HepG2 (cell line): Measurements from ENCODE around the gene TDRD10. TPM values are rescaled to one million over a fixed set of nuclear protein-coding genes. Genes with fewer than 3 reads are reported as not detected.
A peak's percentile ranks its signal among the peaks of the same experiment; 100 is the strongest.

Source experiments
- ARID3A ChIP-seq: IDR thresholded peaks from 2 replicates; pipeline ENCODE4 v1.6.1; 2012; ENCODE audit warnings: low read depth, low read length, improper control_type of control experiment
- ATF7-NPFF ChIP-seq: sonication (generic); formaldehyde crosslinking; IDR thresholded peaks from 2 replicates; pipeline ENCODE4 v1.8.1; 2023; ENCODE audit warnings: mild to moderate bottlenecking, low read depth, missing genetic modification reagents, moderate library complexity
- BRD4 ChIP-seq: sonication (generic); formaldehyde crosslinking; IDR thresholded peaks from 2 replicates; pipeline ENCODE4 v1.4.0; 2020; ENCODE audit warnings: missing genetic modification reagents
- FIP1L1 ChIP-seq: fragments of 200-400 bp; formaldehyde crosslinking; IDR thresholded peaks from 2 replicates; pipeline ENCODE4 v1.6.1; 2018; ENCODE audit warnings: low read depth, mild to moderate bottlenecking, low read length, moderate library complexity, borderline replicate concordance; ENCODE audit not compliant: insufficient read depth
- NCOA1 ChIP-seq: sonication (generic); formaldehyde crosslinking; IDR thresholded peaks from 2 replicates; pipeline ENCODE4 v1.9.0; 2021; ENCODE audit warnings: missing genetic modification reagents
- RAD51 ChIP-seq: fragments of 450-650 bp; IDR thresholded peaks from 2 replicates; pipeline ENCODE4 v1.6.1; 2016; ENCODE audit warnings: borderline replicate concordance
- RARG ChIP-seq: sonication (generic); formaldehyde crosslinking; IDR thresholded peaks from 2 replicates; pipeline ENCODE4 v1.4.0; 2020; ENCODE audit warnings: low read depth, mild to moderate bottlenecking, missing genetic modification reagents
- TAF15 ChIP-seq: fragments of 200-400 bp; formaldehyde crosslinking; IDR thresholded peaks from one replicate; pipeline ENCODE4 v1.6.1; 2018; ENCODE audit warnings: mild to moderate bottlenecking, low read depth, low read length; ENCODE audit not compliant: poor library complexity, severe bottlenecking
- ZBTB49 ChIP-seq: sonication (generic); formaldehyde crosslinking; IDR thresholded peaks from 2 replicates; pipeline ENCODE4 v1.4.0; 2020; ENCODE audit warnings: missing genetic modification reagents, borderline replicate concordance
- ZNF224 ChIP-seq: sonication (generic); formaldehyde crosslinking; IDR thresholded peaks from 2 replicates; pipeline ENCODE4 v1.5.0; 2020; ENCODE audit warnings: mild to moderate bottlenecking, missing genetic modification reagents
- ZNF256 ChIP-seq: sonication (generic); formaldehyde crosslinking; conservative IDR thresholded peaks from 2 replicates; pipeline ENCODE4 v1.4.0; 2020; ENCODE audit warnings: missing genetic modification reagents
- ZNF326 ChIP-seq: sonication (generic); formaldehyde crosslinking; IDR thresholded peaks from 2 replicates; pipeline ENCODE4 v1.4.0; 2020; ENCODE audit warnings: missing genetic modification reagents, borderline replicate concordance
- ZNF362 ChIP-seq: sonication (generic); formaldehyde crosslinking; IDR thresholded peaks from 2 replicates; pipeline ENCODE4 v1.4.0; 2020; ENCODE audit warnings: missing genetic modification reagents, mild to moderate bottlenecking, borderline replicate concordance
- ZNF557 ChIP-seq: sonication (generic); formaldehyde crosslinking; IDR thresholded peaks from 2 replicates; pipeline ENCODE4 v1.4.0; 2020; ENCODE audit warnings: missing genetic modification reagents
- polyA plus RNA-seq, 8 experiments: library from polyadenylated mRNA; depleted of rRNA in 3 of 8; stranded (reverse) in 7 of 8; unstranded in 1 of 8; fragments of >200 nt; fragmentation: Illumina TruSeq in 4 of 8; extraction: Trizol in 4 of 8; gene quantifications; 2 replicates each; pipeline versions ENCODE4 v1.2.1 to v1.2.3, GENCODE V29; 2011 to 2016; ENCODE audit warnings: low read depth in 4 of 8, missing spikeins in 1 of 8, mixed read lengths in 1 of 8; ENCODE audit not compliant: insufficient read depth in 1 of 8
- total RNA-seq, 5 experiments: library from RNA; depleted of rRNA; stranded (reverse); fragments of >200 nt; fragmentation: Illumina TruSeq; extraction: Trizol; gene quantifications; 2 replicates each; pipeline ENCODE4 v1.2.3, GENCODE V29; 2016; ENCODE audit warnings: low read depth in 1 of 5
- TF ChIP-seq, protein P1 (sequence below): sonication (generic); formaldehyde crosslinking; IDR thresholded peaks from 2 replicates; pipeline ENCODE4 v1.5.0; 2020; ENCODE audit warnings: mild to moderate bottlenecking, missing genetic modification reagents
- TF ChIP-seq, protein P2 (sequence below): IDR thresholded peaks from 2 replicates; pipeline ENCODE4 v1.4.0; 2020; ENCODE audit warnings: mild to moderate bottlenecking, missing genetic modification reagents

The TDRD10 gene
- total and polyA plus RNA-seq, 2 of the 13 experiments (the other 11 are each of a cell fraction or from before 2014, with no cell fraction given), result not detected

DNA sequence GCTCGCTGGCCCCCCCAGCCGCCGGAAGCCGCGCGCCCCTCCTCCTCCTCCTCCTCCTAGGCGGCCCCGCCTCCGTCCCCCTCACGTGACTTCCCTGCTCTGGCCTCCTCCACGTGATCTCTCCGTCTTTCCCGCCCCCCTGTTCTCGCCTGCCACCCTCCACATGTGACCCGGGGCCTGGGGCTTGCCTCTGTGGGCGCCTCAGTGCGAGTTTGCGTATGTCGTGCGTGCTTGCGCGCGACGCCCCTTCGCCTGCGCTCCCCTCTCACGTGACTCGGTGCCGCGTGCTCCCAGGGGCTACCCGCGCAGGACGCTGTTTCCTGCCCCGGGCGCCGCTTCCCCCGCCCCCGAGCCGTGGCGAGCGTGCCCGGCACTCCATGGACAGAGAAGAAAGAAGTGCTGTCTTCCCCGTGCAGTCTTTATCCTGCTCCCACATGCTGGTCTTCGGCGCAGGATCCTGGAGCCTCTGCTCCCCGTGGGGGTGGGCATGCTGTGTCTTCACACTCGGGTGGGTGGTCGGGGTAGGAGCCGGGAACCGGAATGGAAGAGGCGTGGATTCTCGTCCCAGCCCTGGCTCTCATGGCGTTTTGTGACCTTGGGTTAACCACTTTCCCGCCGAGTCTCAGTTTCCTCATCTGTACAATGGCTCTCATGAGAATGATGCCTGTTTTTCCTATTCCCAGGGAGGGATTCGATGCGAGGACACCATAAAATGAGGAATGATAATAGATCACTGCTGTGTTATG is 56.9 kb downstream of the TDRD10 start (continued):
- peak; percentile 95 for TF ChIP-seq NCOA1 (CRISPR knock-in tag)
- peak; percentile 86; the same call in 1 of the 2 replicates for TF ChIP-seq RARG (CRISPR knock-in tag)
- TF ChIP-seq ZNF362 (CRISPR knock-in tag), result peak; percentile 59; the same call in 1 of the 2 replicates
- no peak for TF ChIP-seq TAF15
- TF ChIP-seq RAD51, result peak; percentile 99
- TF ChIP-seq, protein P1, sequence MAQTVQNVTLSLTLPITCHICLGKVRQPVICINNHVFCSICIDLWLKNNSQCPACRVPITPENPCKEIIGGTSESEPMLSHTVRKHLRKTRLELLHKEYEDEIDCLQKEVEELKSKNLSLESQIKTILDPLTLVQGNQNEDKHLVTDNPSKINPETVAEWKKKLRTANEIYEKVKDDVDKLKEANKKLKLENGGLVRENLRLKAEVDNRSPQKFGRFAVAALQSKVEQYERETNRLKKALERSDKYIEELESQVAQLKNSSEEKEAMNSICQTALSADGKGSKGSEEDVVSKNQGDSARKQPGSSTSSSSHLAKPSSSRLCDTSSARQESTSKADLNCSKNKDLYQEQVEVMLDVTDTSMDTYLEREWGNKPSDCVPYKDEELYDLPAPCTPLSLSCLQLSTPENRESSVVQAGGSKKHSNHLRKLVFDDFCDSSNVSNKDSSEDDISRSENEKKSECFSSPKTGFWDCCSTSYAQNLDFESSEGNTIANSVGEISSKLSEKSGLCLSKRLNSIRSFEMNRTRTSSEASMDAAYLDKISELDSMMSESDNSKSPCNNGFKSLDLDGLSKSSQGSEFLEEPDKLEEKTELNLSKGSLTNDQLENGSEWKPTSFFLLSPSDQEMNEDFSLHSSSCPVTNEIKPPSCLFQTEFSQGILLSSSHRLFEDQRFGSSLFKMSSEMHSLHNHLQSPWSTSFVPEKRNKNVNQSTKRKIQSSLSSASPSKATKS (CRISPR knock-in tag), result peak; percentile 99
- peak; percentile 94 for TF ChIP-seq ZNF256 (CRISPR knock-in tag)
- TF ChIP-seq ZNF224, result peak; percentile 95
- peak; percentile 99 for TF ChIP-seq ATF7-NPFF (CRISPR knock-in tag)
- peak; percentile 24; the same call in 1 of the 2 replicates for TF ChIP-seq BRD4 (CRISPR knock-in tag)
- TF ChIP-seq ZBTB49, result peak; percentile 88
- peak; percentile 97 for TF ChIP-seq ZNF557 (CRISPR knock-in tag)
- TF ChIP-seq FIP1L1, result no peak
- TF ChIP-seq, protein P2, sequence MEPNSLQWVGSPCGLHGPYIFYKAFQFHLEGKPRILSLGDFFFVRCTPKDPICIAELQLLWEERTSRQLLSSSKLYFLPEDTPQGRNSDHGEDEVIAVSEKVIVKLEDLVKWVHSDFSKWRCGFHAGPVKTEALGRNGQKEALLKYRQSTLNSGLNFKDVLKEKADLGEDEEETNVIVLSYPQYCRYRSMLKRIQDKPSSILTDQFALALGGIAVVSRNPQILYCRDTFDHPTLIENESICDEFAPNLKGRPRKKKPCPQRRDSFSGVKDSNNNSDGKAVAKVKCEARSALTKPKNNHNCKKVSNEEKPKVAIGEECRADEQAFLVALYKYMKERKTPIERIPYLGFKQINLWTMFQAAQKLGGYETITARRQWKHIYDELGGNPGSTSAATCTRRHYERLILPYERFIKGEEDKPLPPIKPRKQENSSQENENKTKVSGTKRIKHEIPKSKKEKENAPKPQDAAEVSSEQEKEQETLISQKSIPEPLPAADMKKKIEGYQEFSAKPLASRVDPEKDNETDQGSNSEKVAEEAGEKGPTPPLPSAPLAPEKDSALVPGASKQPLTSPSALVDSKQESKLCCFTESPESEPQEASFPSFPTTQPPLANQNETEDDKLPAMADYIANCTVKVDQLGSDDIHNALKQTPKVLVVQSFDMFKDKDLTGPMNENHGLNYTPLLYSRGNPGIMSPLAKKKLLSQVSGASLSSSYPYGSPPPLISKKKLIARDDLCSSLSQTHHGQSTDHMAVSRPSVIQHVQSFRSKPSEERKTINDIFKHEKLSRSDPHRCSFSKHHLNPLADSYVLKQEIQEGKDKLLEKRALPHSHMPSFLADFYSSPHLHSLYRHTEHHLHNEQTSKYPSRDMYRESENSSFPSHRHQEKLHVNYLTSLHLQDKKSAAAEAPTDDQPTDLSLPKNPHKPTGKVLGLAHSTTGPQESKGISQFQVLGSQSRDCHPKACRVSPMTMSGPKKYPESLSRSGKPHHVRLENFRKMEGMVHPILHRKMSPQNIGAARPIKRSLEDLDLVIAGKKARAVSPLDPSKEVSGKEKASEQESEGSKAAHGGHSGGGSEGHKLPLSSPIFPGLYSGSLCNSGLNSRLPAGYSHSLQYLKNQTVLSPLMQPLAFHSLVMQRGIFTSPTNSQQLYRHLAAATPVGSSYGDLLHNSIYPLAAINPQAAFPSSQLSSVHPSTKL (CRISPR knock-in tag), result peak; percentile 72
- TF ChIP-seq ZNF326 (CRISPR knock-in tag), result no peak
- no peak for TF ChIP-seq ARID3A
